ENCODE data around the gene WWC2.

WWC2 gene

DNA sequence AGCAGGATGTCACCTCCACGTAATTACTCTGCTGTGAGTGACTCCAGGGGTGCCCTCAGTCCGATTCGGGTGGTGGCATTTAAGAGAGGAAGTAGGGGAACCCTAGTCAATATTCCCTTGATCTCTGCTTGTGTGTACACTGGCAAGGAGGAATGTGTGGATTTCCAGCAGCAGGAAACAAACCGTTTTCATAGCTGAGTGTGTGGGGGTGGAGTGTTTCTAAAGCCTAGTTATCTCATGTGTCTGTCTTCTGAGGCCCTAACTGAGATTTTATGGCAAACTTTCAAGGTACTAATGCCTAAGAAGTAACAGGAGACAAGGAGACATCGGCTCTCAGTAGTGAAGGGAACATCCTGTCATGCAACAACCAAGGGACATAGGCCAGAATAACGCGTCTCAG lies 229.8 kb downstream of the WWC2 start:
- no peaks in the 10 kb centered on the region for H3K9me3 ChIP-seq
- no peak overlapping the region for H3K4me3 ChIP-seq (ENCODE audit: low read depth in 1 of 2, low read length in 1 of 2)
- H3K36me3 ChIP-seq: no peaks in the 10 kb centered on the region
- H3K4me1 ChIP-seq (ENCODE audit: control insufficient read depth in 1 of 2, insufficient read depth in 1 of 2, low read depth in 1 of 2, low read length in 1 of 2): no peaks in the 10 kb centered on the region
- H3K27ac ChIP-seq: no peak overlapping the region
- no peak for TF ChIP-seq CTCF (IDR thresholded peaks at IDR 0.05)
- peaks cover 2% of the 10 kb centered on the region for H3K27me3 ChIP-seq

GRCh38 chr4:183329244-183329643 lies 230.2 kb downstream of the WWC2 start:
- no peak for TF ChIP-seq CTCF (IDR thresholded peaks at IDR 0.05)
- no peaks in the 10 kb centered on the region for H3K36me3 ChIP-seq
- H3K27ac ChIP-seq: no peak overlapping the region
- H3K27me3 ChIP-seq: peaks cover 6% of the 10 kb centered on the region
- no peaks in the 10 kb centered on the region for H3K4me1 ChIP-seq (ENCODE audit: control insufficient read depth in 1 of 2, insufficient read depth in 1 of 2, low read depth in 1 of 2, low read length in 1 of 2)
- no peaks in the 10 kb centered on the region for H3K9me3 ChIP-seq
- no peak overlapping the region for H3K4me3 ChIP-seq (ENCODE audit: low read depth in 1 of 2, low read length in 1 of 2)

GRCh38 chr4:183329954-183330742 lies 231.1 kb downstream of the WWC2 start:
- Histone ChIP-seq H3K27me3 (peaks cover 9% of the 10 kb centered on the region), H3K4me3 (ENCODE audit: low read depth in 1 of 2, low read length in 1 of 2) (no peak overlapping the region), H3K36me3 (no peaks in the 10 kb centered on the region), H3K4me1 (ENCODE audit: control insufficient read depth in 1 of 2, insufficient read depth in 1 of 2, low read depth in 1 of 2, low read length in 1 of 2) (no peaks in the 10 kb centered on the region), H3K27ac (no peak overlapping the region), H3K9me3 (no peaks in the 10 kb centered on the region)
- no peak for TF ChIP-seq CTCF (IDR thresholded peaks at IDR 0.05)

DNA sequence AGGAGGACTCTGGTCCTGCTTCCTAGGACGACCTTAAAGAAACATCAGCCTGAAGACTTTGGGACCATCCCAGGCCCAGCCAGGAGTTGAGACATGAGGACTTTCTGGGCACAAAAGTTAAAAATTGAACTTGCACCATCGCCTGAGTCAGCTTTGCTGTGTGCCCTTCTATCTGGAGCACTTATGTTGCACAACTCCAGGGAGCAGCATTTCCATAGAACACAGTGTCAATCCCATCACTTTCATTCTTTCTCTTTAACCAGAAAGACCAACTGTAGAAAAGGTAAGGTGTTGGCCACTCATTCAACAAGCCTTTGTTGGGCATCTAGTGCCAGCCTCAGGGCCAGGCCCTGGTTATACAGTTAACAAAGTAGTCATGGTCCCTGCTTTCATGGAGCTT lies 231.8 kb downstream of the WWC2 start:
- Histone ChIP-seq H3K4me1 (ENCODE audit: control insufficient read depth in 1 of 2, insufficient read depth in 1 of 2, low read depth in 1 of 2, low read length in 1 of 2) (no peaks in the 10 kb centered on the region), H3K36me3 (no peaks in the 10 kb centered on the region), H3K27me3 (peaks cover 15% of the 10 kb centered on the region), H3K9me3 (no peaks in the 10 kb centered on the region), H3K4me3 (ENCODE audit: low read depth in 1 of 2, low read length in 1 of 2) (no peak overlapping the region), H3K27ac (no peak overlapping the region)
- no peak for TF ChIP-seq CTCF (IDR thresholded peaks at IDR 0.05)

DNA sequence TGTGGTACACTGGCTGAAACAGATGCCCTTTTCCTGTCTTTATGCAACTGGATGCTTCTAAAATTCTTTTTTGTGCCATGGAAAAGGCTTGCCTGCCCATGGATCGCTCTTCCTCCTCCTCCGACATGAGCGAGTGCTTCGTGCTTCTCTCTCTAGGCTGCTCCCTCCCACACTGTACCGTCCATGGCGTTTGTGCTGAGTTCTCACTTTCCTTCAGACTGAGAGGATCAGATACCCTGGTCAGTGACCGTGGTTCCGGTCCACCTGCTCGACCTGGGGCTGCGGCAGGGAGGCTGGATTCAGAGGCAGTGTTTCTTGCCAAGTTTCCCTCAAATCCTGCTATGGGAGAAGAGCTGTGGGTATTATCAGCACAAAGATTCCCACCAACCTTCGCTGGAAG lies 233.4 kb downstream of the WWC2 start:
- Histone ChIP-seq H3K4me3 (ENCODE audit: low read depth in 1 of 2, low read length in 1 of 2) (no peak overlapping the region), H3K27ac (no peak overlapping the region), H3K36me3 (no peaks in the 10 kb centered on the region), H3K4me1 (ENCODE audit: control insufficient read depth in 1 of 2, insufficient read depth in 1 of 2, low read depth in 1 of 2, low read length in 1 of 2) (no peaks in the 10 kb centered on the region), H3K27me3 (peaks cover 15% of the 10 kb centered on the region), H3K9me3 (no peaks in the 10 kb centered on the region)
- no peak for TF ChIP-seq CTCF (IDR thresholded peaks at IDR 0.05)

Data from neutrophil (primary cell).